Measurements from ENCODE around the gene C1orf210. TPM values are rescaled to one million over a fixed set of nuclear protein-coding genes. Genes with fewer than 3 reads are reported as not detected.

C1orf210 gene
- polyA plus RNA-seq, 3 donors, result 24.0 to 30.7 (median 28.4) TPM

DNA sequence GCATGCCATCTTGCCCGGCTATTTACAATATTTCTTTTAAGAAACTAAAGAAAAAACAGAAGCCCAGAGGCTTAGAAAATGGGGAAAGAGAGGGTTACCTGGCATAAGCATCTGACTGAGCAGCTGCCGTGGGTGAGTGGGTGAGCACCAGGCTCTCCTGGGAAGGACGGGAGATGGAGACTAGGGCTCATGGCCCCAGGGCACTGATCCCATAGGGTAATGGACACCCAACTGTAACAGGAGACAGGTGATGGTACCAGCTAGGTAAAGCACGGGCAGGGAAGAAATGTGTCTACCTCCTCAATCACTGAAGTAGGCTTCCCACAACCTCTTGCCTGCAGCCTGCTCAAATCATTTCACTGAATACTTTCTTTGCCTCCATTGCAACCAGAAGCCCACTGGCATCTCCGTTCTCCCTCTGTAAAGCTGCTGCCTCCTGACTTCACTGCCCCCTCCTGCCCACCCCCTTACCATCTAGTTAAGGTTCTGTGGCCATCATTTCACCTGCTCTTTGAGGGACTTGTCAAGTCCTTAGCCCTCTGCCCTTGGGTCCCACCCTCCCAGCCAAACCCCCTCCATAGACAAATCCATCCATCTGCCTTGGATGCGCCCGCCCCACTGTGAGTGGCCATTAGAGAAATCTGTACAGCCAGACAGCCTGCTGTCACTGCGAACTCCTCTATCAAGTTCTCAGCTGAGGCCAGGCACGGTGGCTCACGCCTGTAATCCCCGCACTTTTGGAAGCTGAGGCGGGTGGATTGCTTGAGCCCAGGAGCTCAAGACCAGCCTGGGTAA is 9.4 kb downstream of the C1orf210 start:
- DNase-seq, result no peak

DNA sequence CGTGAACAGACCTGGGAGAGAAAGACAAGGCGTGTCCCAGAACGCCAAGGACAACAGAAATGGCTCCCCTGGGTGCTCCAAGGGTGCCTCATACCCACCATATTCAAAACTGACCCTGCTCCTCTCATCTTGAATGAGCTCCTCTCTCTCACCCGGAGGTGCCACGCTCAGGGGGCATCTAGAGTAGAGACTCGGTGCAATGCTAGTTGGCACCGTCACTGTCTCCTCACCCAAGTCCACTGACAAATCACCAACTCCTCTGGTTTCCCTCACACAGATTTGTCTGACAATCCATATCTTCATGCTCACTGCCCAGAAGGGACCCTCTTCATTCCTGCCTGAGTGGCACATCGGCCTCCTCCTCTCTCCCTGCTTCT is 10.6 kb downstream of the C1orf210 start:
- no peak for DNase-seq

DNA sequence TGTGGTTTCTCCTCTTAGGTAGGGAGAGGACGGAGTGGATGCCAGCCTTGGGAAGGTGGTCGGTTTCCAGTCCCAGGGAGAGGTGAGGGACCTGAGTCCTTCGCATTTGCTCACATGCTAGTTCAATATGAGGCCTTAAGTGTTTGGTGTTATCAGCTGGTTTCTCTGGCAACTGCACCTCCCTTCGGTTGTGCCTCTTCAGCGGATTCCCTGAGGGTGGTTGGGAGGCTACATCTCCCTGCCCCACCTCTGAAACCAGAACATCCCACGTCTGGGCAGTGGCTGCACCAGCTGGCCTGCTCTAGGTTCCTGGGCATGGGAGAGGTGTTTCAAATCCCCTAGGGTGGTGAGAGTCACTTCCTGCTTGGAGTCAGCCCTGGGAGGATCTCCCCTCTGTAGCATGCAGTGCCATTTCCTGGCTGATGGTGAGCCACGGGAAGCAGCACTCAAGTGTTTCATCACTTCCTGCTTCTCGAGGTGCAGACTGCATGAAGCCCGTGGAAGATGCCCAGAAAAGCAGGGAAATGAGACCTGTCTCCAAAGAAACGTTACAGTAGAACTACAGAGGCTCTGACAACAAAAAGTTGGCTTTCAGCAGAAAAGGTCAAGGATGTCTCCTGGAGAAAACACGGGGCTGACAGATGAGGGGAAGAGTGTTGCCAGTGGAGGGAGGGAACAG is 11.1 kb downstream of the C1orf210 start:
- DNase-seq, result no peak

DNA sequence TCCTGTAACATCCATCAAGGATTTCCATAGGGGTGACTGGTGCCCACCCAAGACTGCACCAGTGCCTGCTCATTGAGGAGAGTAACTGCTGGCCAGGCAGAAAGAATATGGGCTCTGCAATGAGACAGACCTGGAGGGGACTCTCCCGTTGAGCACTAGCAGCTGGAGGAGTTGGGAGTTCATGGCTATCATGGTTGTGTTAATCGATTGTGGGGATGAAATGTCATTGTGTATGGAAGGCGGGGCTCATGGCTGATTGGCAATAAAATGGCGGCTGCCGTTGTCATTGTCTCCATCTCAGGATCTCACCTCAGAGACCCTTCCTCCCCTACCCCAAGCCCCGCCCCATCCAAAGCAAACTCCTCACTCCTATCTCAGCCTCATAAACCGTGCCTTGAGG is 11.7 kb downstream of the C1orf210 start:
- DNase-seq, result no peak

DNA sequence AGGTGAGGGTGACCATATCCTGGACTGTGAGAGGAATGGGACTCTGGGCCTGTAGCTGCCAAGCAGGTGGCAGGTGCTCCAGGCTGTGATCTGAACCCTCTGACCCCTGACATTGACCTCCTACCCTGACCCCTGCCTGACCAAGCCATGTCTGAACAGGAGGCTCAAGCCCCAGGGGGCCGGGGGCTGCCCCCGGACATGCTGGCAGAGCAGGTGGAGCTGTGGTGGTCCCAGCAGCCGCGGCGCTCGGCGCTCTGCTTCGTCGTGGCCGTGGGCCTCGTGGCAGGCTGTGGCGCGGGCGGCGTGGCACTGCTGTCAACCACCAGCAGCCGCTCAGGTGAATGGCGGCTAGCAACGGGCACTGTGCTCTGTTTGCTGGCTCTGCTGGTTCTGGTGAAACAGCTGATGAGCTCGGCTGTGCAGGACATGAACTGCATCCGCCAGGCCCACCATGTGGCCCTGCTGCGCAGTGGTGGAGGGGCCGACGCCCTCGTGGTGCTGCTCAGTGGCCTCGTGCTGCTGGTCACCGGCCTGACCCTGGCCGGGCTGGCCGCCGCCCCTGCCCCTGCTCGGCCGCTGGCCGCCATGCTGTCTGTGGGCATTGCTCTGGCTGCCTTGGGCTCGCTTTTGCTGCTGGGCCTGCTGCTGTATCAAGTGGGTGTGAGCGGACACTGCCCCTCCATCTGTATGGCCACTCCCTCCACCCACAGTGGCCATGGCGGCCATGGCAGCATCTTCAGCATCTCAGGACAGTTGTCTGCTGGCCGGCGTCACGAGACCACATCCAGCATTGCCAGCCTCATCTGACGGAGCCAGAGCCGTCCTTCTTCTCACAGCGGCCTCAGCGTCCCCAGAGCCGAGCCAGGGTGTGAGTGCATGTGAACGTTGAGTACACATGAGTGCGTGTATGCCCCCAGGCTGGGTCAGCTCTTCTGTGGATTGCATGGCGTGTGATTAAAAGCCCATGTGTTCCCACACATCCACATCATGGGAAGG is 12.5 kb downstream of the C1orf210 start:
- DNase-seq, result no peak

DNA sequence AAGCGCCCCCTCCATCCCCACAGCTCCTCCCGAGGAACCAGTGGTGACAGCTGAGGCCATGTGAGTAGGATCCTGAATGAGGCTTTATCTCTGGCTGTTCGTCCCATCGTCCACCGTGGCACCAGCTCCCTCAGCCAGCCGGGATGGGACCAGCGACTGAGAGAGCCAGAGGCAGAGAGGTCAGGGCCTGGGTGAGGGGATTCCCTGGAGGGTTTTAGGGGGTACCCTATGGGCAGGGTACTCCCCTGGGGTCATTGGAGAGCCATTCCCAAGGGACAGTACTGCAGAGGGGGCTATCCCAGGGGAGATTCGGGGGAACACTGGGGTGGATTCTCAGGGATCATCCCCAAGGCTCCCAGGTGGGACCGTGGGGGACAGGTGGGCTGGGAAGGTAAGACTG is 13.2 kb downstream of the C1orf210 start:
- DNase-seq, result no peak

DNA sequence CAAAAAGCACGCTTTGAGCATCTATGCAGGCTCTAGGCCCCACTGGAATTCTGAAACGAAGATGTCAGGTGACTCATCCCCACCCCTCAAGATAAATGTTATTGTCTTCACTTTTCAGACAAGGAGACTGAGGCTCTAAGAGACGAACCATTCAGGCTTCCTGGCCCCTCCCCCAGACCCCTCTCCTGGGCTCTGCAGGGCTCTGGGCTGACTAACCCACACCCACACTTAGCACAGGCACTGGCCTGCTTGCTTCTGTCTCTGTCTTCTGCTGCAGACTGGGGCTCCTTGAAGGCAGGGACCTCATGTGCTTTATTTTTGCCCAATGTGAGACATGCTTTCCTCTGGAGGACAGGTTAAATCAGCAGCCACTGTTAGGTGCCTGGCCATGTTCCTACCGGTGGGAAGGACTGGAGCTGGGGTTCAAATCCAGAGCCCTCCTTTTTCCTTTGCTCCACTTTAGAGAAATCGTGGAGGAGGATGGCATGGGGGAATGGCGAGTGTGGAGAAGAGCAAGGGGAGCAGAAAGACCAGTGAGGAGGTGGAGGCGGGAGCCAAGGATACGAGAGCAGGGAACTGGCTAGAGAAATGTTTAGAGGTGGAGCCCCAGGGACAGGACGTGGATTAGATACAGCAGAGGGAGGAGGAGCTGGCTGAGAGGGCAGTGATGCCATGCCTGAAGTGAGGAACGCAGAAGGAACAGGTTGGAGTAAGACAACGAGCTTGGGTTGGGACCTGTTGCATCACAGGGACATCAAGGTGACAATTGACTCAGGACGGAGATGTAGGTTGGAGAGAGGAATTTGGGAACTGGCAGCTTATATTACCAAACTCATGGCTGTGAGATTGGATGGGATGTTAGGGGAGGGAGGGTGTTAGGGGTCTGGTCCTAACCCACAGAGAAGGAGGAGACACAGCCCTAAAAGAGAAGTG is 13.9 kb downstream of the C1orf210 start:
- no peak for DNase-seq

DNA sequence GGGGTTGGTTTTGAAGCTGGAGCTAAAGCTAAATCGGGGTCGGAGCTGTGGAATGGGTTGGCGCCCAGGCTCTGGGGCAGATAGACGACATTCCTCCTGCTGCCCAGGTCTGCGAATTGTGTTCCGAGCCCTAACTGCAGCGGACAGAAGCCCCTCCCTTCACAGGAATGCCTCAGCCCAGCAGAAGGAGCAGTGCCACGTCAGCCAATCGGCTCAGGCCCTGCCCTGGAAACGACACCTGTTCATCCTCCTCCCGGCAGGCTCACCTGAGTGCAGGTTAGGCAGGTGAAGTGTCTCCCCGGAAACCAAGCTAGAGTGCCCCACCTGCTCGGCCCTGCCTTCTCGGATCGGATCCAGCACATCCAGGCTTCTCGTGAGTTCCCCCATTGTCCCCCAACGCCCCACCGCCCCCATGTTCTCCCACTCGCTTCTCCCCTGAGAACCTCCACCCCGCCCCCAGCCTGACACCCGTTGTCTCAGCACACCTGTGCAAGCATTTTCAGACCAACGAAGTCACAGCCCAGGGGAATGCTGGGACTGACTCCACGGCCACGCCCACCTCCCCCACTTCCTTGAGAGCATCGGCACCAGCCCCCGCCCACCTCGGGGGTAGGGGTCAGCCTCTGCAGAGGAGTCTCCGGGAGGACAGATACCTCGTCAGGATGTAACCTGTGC is 14.8 kb downstream of the C1orf210 start:
- DNase-seq, result peak; percentile 51

DNA sequence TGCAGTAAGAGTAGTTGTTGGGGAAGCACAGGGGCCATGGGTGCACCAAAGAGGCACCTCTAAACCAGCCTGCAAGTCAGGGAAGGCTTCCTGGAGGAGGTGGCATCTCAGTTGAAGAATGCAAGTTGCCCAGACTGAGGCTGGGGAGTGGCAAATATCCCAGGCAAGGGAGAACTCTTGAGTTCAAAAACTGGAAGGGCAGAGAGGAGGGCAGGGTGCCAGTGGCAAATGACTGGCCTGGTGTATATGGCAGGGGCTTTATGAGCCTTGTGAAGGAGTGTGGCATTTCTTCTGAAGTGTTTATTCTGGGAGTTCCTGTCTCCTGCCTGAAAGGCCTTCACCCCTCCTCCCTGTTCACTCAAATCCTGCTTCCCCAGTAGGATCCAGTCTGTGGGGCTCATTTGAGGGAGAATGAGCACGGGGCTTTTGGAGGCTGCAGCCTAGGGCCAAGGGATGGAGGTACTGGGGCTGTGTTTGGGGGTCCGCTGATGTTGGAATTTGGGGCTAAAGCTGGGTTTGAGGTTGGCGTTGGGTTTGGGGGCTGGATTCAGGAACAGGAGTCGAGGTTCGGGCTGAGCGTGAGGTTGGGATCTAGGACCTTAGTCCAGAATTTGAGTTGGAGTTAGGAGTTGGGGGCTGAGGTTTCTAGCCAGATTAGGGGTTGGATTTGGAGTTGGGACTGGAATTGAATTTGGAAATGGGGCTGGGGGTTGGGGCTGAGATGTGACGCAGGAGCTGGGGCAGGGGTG is 15.6 kb downstream of the C1orf210 start, which contains the start of gene TMEM125:
Gene TMEM125, plus strand, starts transcription at position 357 of the 749 bp plus-strand sequence. CDS start 2,740 bp downstream, outside the sequence.
- DNase-seq, result no peak

DNA sequence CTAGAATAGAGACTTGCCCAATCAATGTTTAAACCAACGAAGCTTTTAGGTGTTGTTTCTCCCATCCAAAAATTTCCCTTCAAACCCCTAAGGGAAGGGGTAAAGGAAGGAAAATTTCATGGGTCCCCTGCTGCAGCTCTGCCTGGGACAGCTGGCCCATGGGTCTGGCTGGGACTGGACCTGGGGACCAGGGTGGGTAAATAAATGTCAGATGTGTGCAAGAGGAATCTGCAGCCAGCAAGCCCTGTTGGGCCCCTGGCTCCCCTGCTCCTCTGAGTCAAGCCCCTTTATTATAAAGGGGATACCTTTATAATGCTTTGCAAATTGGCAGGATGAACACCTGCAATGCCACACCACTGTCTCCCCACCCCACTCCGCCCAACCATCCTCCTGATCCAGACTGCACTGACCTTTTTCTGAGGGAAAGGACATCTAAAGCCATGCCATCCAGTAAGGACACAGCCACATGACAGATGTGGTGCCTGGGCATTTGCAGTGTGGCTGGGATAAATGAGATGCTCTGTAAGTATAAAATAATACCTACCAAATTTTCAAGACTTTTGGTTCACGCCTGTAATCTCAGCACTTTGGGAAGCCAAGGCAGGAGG is 17.5 kb downstream of the C1orf210 start:
- no peak for DNase-seq

DNA sequence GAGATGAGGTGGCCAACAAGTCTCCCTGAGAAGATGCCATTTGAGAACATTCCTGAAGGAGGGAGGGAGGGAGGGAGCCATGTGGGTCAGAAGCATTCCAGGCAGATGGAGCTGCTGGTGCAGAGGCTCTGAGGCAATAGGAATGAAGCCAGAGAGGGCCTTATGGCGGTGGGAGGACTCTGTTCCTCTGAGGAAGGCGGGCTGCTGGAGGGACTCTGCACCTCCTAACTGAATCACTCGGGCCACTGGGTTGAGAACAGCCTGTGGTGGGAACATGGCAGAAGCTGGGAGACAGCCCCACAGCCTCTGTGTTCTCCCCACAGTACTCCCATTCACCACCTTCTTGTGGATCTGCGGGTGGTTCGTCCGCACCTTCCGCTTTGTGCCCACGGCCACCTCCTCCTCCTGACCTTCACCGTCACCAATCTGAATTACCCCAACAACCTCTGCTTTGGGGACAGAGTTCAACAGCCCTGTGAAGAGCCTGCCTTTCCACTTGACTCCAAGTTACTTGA is 18.0 kb downstream of the C1orf210 start:
- no peak for DNase-seq

DNA sequence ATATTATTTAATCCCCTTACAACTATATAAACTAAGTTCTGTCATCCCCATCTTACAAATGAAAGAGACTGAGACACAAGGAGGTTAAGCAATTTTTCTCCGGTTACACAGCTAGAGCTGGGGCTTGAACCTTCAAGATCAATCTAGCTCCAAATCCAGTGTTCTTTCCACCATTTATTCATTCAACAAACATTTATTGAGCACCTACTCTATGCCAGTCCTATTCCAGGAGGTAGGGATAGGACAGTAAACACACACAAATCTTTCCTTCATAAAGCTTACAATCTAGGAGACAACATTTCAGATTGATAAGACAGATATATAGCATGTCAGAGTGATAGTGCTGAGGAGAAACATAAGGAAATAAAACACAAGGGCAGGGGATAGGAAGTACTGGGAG is 18.5 kb downstream of the C1orf210 start:
- no peak for DNase-seq

DNA sequence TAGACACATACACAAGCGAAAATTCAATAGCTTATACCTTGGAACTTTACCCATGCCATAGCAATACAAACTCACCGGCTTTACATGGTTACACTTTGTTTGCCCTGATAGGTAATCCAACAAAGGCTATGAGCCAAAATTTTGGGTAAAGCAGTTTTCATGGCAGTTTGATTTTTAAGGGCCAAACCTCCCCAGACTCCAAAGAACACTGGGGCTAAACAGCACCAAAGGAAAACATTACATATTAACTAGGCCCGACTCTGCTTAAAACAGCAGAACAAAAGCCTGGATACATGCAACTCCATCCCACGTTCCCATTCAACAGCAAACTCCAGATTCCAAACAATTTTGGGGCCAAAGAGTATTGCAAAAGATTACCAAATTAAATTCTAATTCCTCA is 19.9 kb downstream of the C1orf210 start:
- DNase-seq, result no peak

DNA sequence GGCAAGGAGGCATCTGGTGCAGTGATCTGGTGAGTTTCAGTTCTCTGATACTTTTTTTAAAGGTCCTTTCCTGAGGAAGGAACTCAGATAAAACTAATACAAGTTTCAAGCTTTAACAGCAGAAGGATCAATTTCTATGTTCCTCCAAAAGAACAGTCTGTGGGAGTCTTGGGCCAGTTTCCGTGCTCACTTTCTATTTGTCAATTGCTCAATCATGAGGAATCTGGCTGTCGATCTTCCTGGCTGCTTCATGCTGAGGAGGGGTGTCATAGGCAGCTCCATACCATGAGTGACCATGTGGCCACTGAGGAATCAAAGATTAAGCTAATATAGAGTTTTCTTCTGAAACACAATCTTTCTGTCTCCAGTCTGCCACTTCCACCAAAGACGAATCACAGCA is 27.0 kb downstream of the C1orf210 start:
- DNase-seq, result no peak

DNA sequence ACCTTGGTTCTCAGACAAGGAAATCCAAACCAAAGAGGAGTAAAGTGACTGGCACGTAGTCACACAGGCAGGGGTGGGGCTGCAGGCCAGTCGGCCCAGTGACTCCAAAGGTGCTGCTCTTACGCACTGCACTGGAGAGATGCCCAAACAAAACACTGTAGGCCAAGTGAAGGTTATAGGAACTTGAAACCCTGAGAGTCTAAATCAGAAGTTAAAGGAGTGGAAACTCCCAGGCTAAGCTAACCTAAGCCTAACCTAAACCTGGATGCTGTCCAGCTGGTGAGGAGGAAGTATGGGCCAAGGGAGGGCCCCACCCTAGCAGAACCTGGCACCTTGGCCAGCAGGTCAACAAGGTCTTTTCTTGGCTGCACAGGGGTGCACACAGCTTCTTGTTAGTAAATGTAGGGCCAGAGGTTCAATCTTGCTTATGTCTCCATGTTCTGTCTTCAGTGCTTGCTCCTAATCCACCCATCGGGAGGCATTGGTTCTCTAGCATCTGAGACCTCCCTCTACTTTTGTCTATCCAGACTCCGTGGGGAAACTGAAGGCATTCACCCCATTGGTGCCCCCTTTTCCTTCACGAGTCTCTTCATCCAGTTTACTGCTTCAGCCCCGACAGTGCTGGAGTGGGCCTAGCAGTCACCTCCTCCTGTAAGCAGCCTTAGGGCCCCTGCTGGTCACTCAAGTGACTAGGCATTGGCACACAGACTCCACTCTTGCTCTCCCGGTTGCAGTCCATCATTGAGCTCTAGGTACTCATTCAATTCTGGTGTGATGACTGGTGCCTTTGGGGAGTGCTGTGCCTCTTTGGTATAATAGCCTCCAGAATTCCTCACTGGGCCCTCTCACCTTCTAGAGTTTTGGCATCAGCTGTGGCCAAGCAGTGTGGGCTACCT is 28.5 kb downstream of the C1orf210 start:
- no peak for DNase-seq

DNA sequence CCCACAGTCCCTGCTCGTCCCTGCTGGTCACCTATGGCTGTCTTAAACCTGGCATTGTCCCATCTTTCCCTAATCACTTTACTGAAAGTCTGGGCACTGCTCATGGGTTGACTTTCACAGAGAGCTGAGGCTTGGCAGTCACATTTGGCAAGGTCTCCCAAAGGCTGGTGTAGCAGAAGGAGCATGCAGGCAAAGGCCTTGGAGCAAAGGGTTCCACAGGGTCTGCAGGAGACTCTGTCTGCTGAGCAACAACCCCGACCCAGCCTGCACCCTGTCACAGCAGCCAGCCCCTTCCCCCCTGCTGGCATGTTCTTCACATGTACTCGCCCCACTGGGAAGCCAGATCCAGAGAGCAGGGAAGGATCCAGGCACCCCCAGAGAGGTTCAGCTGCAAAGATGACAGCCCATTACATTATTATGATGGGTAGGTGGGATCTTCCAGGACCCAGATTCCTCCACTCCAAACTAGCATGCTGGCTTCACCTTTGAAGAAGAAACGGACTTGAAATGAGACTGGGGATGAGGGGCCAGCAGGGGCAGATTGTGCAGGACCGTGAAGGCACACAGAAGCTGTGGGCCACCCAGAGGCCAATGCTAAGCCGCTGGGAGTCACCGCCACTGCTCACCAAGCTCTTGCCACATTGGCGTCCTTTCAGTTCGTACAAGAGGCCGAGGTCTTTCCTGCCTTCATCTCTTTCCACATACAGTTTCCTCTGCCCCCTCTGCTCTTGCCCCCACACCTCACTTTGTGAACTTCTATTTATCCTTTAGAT is 29.8 kb downstream of the C1orf210 start:
- DNase-seq, result no peak

DNA sequence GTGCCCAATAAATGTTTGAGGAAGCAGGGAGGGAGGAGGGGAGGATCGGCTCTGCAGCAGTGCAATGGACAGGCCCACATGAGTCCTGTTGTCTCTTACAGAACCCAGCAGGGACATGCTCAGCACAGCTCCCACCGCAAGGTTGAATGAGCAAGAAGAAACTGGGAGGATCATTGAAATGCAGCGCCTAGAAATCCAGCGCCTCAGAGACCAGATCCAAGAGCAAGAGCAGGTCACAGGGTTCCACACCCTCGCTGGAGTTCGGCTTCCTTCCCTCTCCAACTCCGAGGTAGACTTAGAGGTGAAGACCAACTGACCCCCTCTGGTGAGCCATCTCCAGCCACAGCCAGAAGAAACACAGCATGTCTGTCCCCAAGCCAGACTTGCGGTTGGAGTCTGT is 31.5 kb downstream of the C1orf210 start:
- no peak for DNase-seq

Measured in renal pelvis (tissue), 4 donors.